PFSK-1 (cell line): ENCODE results near the gene ALOX5AP.

Experiments
- POLR2AphosphoS5 ChIP-seq: IDR thresholded peaks from 2 replicates; pipeline ENCODE4 v1.6.1; 2012; ENCODE audit warnings: low read depth, mild to moderate bottlenecking, control low read depth, low read length, moderate library complexity
- SIN3A ChIP-seq: IDR thresholded peaks from 2 replicates; pipeline ENCODE4 v1.6.1; 2012; ENCODE audit warnings: mild to moderate bottlenecking, low read length, moderate library complexity, borderline replicate concordance; ENCODE audit not compliant: insufficient read depth
- TAF1 ChIP-seq: IDR thresholded peaks from 2 replicates; pipeline ENCODE4 v1.6.1; 2012; ENCODE audit warnings: low read length, control low read depth, borderline replicate concordance; ENCODE audit not compliant: insufficient read depth

- no peak for TF ChIP-seq POLR2AphosphoS5
- no peak for TF ChIP-seq TAF1
- no peak for TF ChIP-seq SIN3A
Observed at GRCh38 chr13:30802953-30803478, 67.7 kb downstream of the ALOX5AP start.
